ENCODE data around the gene DYNLRB2. TPM values are rescaled to one million over a fixed set of nuclear protein-coding genes. Genes with fewer than 3 reads are reported as not detected.

The DYNLRB2 gene
- total and polyA plus RNA-seq, 9 of the 15 experiments (the other 6 are each of a cell fraction or from before 2014, with no cell fraction given) = not detected

- TF ChIP-seq NKRF (IDR thresholded peaks at IDR 0.05; ENCODE audit: borderline replicate concordance) = no peak; the same call in 1 of the 2 replicates
- no peak for TF ChIP-seq KHSRP (IDR thresholded peaks at IDR 0.05)
- no peak for TF ChIP-seq TBP (optimal IDR thresholded peaks at IDR 0.05; ENCODE audit: low read depth, low read length)
- TF ChIP-seq RAD51 (IDR thresholded peaks at IDR 0.05; ENCODE audit: borderline replicate concordance, low read depth) = no peak
- TF ChIP-seq SRF (CRISPR knock-in tag; IDR thresholded peaks at IDR 0.05) = no peak
- TF ChIP-seq ZBTB12 (CRISPR knock-in tag; IDR thresholded peaks at IDR 0.05) = no peak
- peak; percentile 43; the same call in 1 of the 2 replicates for TF ChIP-seq ZNF445 (CRISPR knock-in tag; IDR thresholded peaks at IDR 0.05; ENCODE audit: low read depth)
- TF ChIP-seq ZNF740 (CRISPR knock-in tag; IDR thresholded peaks at IDR 0.05) = no peak
- TF ChIP-seq ZNF740 (tag; IDR thresholded peaks at IDR 0.05) = no peak
- no peak for TF ChIP-seq SMARCA5 (IDR thresholded peaks at IDR 0.05)
- peak; percentile 99 for TF ChIP-seq MTA3 (IDR thresholded peaks at IDR 0.05; ENCODE audit: borderline replicate concordance)
- no peak for TF ChIP-seq BHLHE40 (IDR thresholded peaks at IDR 0.05; ENCODE audit: low read length)
- TF ChIP-seq ZBTB49 (CRISPR knock-in tag; IDR thresholded peaks at IDR 0.05; ENCODE audit: borderline replicate concordance) = no peak
- TF ChIP-seq E2F3 (CRISPR knock-in tag; IDR thresholded peaks at IDR 0.05) = no peak
- no peak for TF ChIP-seq NCOA1 (IDR thresholded peaks at IDR 0.05; ENCODE audit: low read depth)
- TF ChIP-seq CXXC5 (CRISPR knock-in tag; IDR thresholded peaks at IDR 0.05) = peak; percentile 87
- TF ChIP-seq YBX1 (IDR thresholded peaks at IDR 0.05) = no peak
- no peak for TF ChIP-seq ZFP91 (CRISPR knock-in tag; IDR thresholded peaks at IDR 0.05)
- 0 out of 4 replicates have a peak, but pooled peaks of 1 of the 2 experiments have one; percentile 10 for TF ChIP-seq TEAD1 (CRISPR knock-in tag; IDR thresholded peaks at IDR 0.05)
- peak; percentile 84 for TF ChIP-seq GABPB1 (CRISPR knock-in tag; IDR thresholded peaks at IDR 0.05)
- TF ChIP-seq ATF7 (IDR thresholded peaks at IDR 0.05) = peak; percentile 71; the same call in 1 of the 2 replicates
Measured at GRCh38 chr16:80540516-80541305, at the start of gene DYNLRB2 (continued).
